GM18517 (cell line): ENCODE results near the gene MAST4.
"Not testable (repeated sequence)": the region's sequence is repeated elsewhere in the genome, so short reads cannot be mapped to it uniquely, and the experiment has no call there.

ENCODE experiments used
- ATAC-seq: cut with Tn5 transposase; IDR thresholded peaks from one replicate; pipeline ENCODE4 v1.9.1; 2021; ENCODE audit warnings: mild to moderate bottlenecking, moderate library complexity; ENCODE audit not compliant: unreplicated experiment

Gene MAST4

GRCh38 chr5:67102708-67103107 is 506.5 kb downstream of the MAST4 start:
- no peak for ATAC-seq

GRCh38 chr5:67104859-67105258 is 508.7 kb downstream of the MAST4 start:
- no peak for ATAC-seq

GRCh38 chr5:67105270-67105669 is 509.1 kb downstream of the MAST4 start:
- ATAC-seq: no peak

- ATAC-seq: no peak
These were observed 510.6 kb downstream of the MAST4 start for GRCh38 chr5:67106626-67107342.

- no peak for ATAC-seq
These were observed 515.6 kb downstream of the MAST4 start for GRCh38 chr5:67111779-67112178.

GRCh38 chr5:67115246-67115645 is 519.1 kb downstream of the MAST4 start:
- no peak for ATAC-seq

- ATAC-seq: no peak
These were observed 519.6 kb downstream of the MAST4 start for GRCh38 chr5:67115817-67116216.

GRCh38 chr5:67118050-67118620 is 521.9 kb downstream of the MAST4 start:
- no peak for ATAC-seq

GRCh38 chr5:67119010-67119409 is 522.8 kb downstream of the MAST4 start:
- no peak for ATAC-seq

- no peak for ATAC-seq
These were observed 523.8 kb downstream of the MAST4 start for GRCh38 chr5:67120032-67120431.

GRCh38 chr5:67123819-67124218 is 527.6 kb downstream of the MAST4 start:
- ATAC-seq: no peak

GRCh38 chr5:67124556-67124955 is 528.4 kb downstream of the MAST4 start:
- no peak for ATAC-seq

- not testable (repeated sequence) for ATAC-seq
These were observed 531.2 kb downstream of the MAST4 start for GRCh38 chr5:67127347-67127895.

- ATAC-seq: no peak
These were observed 533.6 kb downstream of the MAST4 start for GRCh38 chr5:67129768-67130167.

- ATAC-seq: no peak
These were observed 537.0 kb downstream of the MAST4 start for GRCh38 chr5:67133217-67133616.

GRCh38 chr5:67133776-67134175 is 537.6 kb downstream of the MAST4 start:
- no peak for ATAC-seq

GRCh38 chr5:67135381-67135984 is 539.3 kb downstream of the MAST4 start:
- no peak for ATAC-seq

GRCh38 chr5:67139030-67139429 is 542.8 kb downstream of the MAST4 start:
- no peak for ATAC-seq

GRCh38 chr5:67140413-67140812 is 544.2 kb downstream of the MAST4 start:
- no peak for ATAC-seq

GRCh38 chr5:67141644-67142043 is 545.5 kb downstream of the MAST4 start:
- no peak for ATAC-seq

- no peak for ATAC-seq
These were observed 546.6 kb downstream of the MAST4 start for GRCh38 chr5:67142816-67143215.

GRCh38 chr5:67143549-67143948 is 547.4 kb downstream of the MAST4 start:
- ATAC-seq: no peak
